MG63 (cell line): Measurements from ENCODE around the gene SNX8. TPM values are rescaled to one million over a fixed set of nuclear protein-coding genes. Genes with fewer than 3 reads are reported as not detected.

Experiments used
- DNase-seq: peaks from one replicate; pipeline ENCODE4 v3.0.0-alpha.2; 2020
- H3K27me3 ChIP-seq: fragments of 250-450 bp; sonication (Bioruptor Pico); 2 replicates; pipeline ENCODE4 v1.5.1; 2020; ENCODE audit warnings: mild to moderate bottlenecking, moderate library complexity
- H3K36me3 ChIP-seq: fragments of 250-450 bp; sonication (Bioruptor Pico); 2 replicates; pipeline ENCODE4 v1.5.1; 2020; ENCODE audit warnings: mild to moderate bottlenecking, moderate library complexity
- H3K4me3 ChIP-seq: fragments of 250-450 bp; sonication (Bioruptor Pico); 2 replicates; pipeline ENCODE4 v1.5.1; 2020; ENCODE audit warnings: mild to moderate bottlenecking, moderate library complexity
- H3K9me3 ChIP-seq: fragments of 250-450 bp; sonication (Bioruptor Pico); 2 replicates; pipeline ENCODE4 v1.5.1; 2020; ENCODE audit warnings: mild to moderate bottlenecking, moderate library complexity
- total RNA-seq: library from RNA; depleted of rRNA; stranded (reverse); fragments of >200 nt; shearing (Covaris generic); gene quantifications from 2 replicates; pipeline ENCODE4 v1.2.3, GENCODE V29; 2014; ENCODE audit warnings: low replicate concordance; rRNA removed

SNX8 gene
- total RNA-seq, 1 experiment from 2014 or later = 26.8 TPM

DNA sequence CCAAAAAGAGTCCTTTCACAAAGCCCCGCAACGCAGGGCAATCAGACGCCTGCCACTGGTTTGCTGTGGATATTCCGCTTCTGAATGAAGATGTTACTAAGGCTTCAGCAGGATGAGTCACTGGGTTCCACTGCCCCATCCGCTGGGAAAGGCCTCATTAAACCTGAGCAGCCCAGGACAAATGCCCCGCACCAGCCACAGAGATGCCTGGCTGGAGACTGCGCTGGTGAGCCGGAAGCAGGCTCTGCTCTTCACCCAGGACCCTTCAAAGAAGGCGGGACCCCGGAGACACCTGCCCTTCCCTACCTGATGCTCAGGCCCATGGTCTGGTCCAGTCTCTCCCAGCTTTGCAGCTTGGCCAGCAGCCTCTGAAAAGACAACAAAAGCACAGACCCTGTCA is 101.3 kb downstream of the SNX8 start:
- H3K36me3 ChIP-seq = peaks cover 26% of the 10 kb centered on the region
- DNase-seq = no peak
- H3K4me3 ChIP-seq = no peak overlapping the region
- no peaks in the 10 kb centered on the region for H3K27me3 ChIP-seq
- no peaks in the 10 kb centered on the region for H3K9me3 ChIP-seq

DNA sequence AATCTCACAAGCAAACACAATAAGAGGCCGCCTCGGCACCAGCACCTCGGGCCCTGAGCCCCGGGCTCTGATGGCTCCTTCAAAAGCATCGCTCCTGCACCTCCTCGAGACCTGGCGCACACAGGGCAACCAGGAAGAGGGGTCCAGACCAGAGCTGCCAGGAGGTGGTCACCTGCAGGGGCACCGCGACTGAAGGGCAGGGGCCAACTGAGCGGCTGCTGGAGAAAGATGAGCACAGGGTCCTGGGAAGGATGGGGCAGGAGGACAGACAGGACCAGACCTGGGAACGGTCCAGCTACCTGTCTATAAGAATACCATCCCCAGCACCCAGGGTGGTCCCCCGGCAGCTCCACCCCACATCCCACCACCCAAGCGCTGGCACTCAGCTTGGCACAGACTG is 102.3 kb downstream of the SNX8 start:
- H3K36me3 ChIP-seq = peaks cover 24% of the 10 kb centered on the region
- no peaks in the 10 kb centered on the region for H3K9me3 ChIP-seq
- no peak overlapping the region for H3K4me3 ChIP-seq
- DNase-seq = no peak
- H3K27me3 ChIP-seq = no peaks in the 10 kb centered on the region

DNA sequence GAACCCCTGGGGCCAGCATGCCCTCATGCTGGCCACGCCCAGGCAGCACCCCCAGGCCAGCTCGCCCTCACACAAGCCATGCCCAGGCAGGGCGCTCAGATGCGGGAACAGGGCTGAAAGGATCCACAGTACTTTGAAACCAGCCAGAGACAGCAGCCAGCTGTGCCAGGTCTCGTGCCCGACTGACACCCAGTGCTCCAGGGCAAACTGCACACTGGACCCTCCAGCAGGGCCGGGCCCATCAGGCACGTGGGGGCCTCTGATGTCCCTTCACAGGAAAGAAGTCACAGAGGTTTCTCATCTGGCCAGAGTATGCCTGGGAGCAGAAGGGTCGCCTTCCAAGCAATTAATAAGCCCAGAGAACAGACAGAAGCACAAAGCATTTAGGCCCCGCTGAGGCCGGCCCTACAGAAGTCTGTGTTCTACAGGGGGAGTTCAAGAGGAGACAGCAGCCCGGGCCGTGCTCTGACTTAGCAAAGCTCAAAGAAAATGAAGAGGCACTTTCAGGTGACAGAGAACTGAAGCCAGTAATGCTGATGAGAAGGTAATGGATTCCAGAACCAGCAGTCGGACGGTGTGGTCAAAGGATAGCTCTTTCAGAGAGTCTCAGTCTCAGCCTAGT is 102.9 kb downstream of the SNX8 start:
- H3K36me3 ChIP-seq = peaks cover 25% of the 10 kb centered on the region
- no peaks in the 10 kb centered on the region for H3K9me3 ChIP-seq
- no peaks in the 10 kb centered on the region for H3K27me3 ChIP-seq
- H3K4me3 ChIP-seq = no peak overlapping the region
- DNase-seq = no peak

DNA sequence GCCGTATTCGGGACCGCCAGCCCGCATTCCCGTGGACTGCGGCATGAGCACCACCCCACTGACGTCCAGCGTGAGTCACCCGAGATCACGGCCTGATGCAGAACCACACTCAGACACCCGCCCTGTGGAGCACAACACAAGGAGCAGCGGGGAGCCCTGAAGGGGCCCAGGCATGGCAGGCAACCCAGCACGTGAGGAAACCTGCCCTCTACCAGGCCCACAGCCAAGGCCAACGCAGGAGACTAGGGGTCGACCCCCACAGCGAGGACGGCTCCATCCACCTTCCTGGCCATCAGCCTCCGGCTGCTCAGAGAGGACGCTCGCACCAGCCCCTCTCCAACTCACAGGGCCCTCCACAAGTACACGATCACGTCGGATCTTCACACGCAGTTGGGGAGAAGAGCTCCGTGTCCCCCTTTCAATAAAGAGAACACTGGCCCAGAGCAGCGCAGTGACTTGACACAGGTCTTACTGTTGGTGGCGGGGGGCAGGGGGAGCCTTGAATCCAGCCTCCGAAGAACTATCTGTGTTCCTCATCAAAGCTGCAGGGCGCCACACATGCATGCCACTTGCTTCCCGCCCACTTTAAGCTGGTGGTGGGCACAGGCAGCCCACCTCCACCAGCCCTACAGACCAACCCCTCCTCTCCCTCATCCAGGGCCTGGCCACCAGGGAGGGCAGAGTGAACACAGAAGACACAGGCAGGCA is 103.5 kb downstream of the SNX8 start:
- no peak for DNase-seq
- Histone ChIP-seq H3K4me3 (no peak overlapping the region), H3K36me3 (peaks cover 20% of the 10 kb centered on the region), H3K9me3 (no peaks in the 10 kb centered on the region), H3K27me3 (no peaks in the 10 kb centered on the region)

DNA sequence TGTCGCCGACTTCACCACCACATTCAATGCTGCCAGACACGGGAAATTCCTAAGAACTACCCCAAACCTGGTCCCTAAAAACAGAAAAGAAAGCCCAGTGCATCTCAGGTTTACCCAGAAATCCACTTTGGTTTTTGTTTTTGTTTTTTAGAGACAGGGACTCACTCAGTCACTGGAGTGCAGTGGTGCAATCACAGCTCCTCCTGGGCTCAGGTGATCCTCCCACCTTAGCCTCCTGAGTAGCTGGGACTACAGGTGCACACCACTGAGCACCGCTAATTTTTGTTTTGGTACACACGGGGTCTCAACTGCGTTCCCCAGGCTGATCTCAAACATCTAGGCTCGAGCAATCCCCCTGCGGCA is 104.3 kb downstream of the SNX8 start:
- DNase-seq = no peak
- no peak overlapping the region for H3K4me3 ChIP-seq
- H3K9me3 ChIP-seq = no peaks in the 10 kb centered on the region
- peaks cover 17% of the 10 kb centered on the region for H3K36me3 ChIP-seq
- H3K27me3 ChIP-seq = no peaks in the 10 kb centered on the region

DNA sequence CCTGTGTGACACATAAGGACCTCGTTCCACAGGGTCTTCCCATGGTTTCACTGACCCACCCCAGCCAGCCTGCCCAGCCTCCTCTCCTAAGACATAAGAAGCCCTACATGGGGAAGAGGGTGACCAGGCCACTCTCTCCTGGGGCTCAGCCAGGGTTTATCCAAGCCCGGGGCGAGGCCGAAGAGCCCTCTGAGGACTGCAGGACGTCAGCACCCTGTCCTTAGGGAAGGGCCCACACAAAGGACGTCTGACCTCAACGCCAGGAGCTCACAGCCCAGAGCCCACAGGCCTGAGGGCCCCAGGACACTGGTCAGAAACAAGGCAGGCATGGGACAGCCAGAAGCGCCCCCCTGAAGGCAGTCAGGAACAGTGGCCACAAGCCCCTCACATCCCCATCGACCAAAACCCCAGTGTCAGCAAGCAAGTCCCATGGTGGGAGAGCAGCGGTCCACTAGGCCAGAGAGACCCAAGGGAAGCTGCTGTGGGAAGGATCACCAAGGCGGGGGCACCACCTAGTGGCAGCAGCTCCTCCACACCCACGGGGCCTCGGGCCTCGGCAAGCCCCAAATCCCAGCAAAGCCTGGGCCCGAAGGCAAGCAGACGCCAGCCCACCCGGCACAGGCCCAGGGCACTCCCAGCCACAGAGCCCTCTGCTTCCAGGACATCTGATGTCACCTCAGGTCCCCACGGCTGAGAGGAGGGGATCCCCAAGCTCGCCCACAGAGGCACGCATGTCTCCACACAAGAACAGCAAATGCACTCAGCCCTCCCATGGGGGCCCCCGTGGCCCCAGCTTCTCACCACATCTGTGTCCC is 104.9 kb downstream of the SNX8 start:
- Histone ChIP-seq H3K4me3 (no peak overlapping the region), H3K9me3 (no peaks in the 10 kb centered on the region), H3K27me3 (no peaks in the 10 kb centered on the region), H3K36me3 (peaks cover 17% of the 10 kb centered on the region)
- peak; percentile 49 for DNase-seq

DNA sequence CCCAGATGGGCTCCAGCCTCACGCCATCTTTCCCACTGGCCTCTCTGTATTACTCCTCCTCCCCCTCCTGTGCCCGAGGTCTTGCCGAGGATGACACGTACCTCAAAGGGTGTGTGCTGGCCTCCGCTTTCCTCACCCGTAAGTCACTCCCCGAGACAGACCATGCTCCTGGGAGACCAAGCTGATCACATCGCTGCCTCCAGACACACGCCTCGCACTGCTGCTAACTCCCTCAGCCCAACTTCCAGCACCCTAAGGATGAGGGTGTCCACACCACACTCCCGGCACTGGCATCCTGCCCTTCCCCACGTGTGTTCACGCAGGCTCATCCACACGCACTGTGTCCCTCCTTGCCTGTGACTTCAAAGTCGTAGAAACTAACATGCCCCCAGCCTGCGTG is 105.5 kb downstream of the SNX8 start:
- no peaks in the 10 kb centered on the region for H3K27me3 ChIP-seq
- peaks cover 17% of the 10 kb centered on the region for H3K36me3 ChIP-seq
- DNase-seq = no peak
- H3K4me3 ChIP-seq = no peak overlapping the region
- H3K9me3 ChIP-seq = no peaks in the 10 kb centered on the region

DNA sequence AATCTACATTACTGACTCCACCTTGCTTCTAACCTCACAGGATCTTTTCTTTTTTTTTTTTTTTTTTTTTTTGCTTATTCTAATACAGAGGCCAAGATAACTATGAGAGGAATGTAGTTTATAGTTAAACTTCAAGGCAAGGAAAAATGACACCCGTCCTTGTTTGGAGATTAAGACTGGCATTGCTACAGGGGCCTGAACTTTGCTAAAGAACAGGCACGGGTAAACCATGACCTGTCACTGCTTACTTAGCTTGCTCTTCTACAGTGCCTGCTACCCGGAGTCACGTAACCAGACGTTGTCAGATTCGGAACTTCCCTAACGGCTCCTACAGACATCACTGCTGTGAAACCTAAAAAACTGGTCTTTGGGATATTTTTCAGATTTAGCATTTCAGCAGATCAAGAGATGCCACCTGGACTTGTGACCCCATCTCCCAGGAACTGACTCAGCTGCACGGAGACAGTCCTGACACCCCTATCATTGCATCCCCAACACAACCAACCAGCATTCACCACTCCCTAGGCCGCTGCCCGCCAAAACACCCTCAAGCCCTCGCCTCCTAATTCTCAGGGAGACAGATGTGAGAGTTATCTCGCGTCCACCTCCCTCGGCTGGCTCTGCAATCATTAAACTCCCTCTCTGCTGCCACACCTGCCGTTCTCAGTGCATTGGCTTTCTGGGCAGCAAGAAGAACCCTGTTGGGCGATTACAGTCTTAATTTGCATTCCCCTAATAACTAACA is 109.0 kb downstream of the SNX8 start:
- DNase-seq = no peak
- Histone ChIP-seq H3K27me3 (no peaks in the 10 kb centered on the region), H3K4me3 (no peak overlapping the region), H3K36me3 (peaks cover 6% of the 10 kb centered on the region), H3K9me3 (no peaks in the 10 kb centered on the region)

DNA sequence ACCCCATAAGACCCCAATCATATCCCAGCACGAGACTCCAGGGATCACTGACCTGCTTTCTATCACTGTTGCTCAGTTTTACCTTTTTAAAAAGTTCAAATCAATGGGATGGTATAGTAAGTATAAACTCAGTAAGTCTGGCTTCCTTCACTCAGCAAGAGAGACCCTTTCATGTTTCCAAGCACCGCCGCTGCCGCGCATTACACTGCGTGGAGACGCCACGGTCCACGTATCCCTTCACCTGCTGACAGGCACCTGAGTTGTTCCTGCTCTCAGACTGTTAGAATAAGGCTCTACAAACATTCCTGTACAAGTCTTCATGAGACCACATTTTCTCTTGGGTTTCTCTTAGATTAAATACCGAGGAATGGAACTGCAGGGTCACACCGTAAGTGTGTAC is 109.8 kb downstream of the SNX8 start:
- no peak for DNase-seq

DNA sequence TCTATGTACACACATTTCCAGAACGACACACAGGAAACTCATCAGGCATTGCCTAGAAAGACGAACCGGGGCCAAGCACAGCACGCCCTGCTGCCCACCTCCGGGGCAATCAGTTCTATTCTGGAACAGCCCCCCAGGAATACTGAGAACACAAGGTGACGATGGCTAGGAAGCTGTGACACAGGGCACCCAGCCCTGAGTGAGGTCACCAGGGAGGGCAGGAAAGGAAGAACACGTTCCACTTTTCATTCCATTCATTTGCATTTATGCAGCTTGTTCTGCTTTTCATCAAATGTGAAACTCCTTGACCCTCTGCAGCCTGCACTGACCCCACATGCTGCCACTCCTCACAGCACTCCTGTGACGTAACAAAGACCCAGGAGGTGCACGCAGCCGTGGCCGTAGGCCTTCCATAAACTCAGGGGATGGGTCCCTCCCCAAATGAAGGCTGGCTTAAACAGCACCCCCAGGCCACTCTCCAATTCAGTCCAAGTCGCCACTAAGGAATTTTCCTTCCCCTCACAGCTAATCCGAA is 110.4 kb downstream of the SNX8 start:
- no peak overlapping the region for H3K4me3 ChIP-seq
- H3K27me3 ChIP-seq = no peaks in the 10 kb centered on the region
- H3K36me3 ChIP-seq = peaks cover 8% of the 10 kb centered on the region
- no peak for DNase-seq
- no peaks in the 10 kb centered on the region for H3K9me3 ChIP-seq

More for the DNA sequence above, 109.8 kb downstream of the SNX8 start:
- Histone ChIP-seq H3K27me3 (no peaks in the 10 kb centered on the region), H3K9me3 (no peaks in the 10 kb centered on the region), H3K4me3 (no peak overlapping the region), H3K36me3 (peaks cover 3% of the 10 kb centered on the region)

DNA sequence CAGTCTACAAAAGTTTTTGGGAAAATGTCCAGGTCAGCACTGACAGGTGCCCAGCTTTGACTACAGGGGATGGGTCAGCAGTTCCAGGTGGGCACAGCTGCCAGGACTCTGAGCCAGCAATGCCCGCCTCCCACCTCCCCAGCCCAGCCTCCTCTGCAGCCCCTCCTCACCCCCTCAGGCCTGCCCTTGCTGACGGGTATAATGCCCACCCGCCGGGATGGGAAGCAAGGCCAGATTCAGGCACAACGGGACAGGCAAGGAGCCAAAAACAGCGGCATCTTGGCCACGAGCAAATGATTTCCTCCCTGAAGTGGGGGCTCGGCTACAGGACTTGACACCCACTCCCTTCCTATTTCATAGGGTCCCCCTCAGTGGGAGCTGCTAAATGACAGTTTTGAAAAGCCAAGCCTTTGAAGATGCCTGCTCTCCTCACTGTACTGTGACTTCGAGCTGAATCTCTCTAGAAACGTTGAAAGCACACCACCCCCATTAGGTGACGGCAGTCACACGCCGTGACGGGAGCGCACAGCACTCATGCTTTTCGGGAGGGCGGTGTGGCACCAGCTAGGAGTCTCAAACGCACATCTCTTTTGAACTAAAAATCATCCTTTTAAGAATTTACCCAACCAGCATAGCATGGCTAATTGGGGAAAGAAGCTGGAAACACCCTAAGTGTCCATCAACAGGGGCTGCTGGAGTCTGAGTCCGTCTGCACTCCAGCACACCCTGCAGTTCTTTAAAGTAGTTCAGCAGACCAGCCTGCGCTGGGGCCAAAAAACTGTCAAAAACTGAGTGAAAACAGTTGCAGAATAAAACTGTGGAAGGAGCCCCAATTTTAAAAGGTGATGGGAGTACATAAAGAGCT is 111.1 kb downstream of the SNX8 start:
- H3K36me3 ChIP-seq = peaks cover 8% of the 10 kb centered on the region
- H3K9me3 ChIP-seq = no peaks in the 10 kb centered on the region
- no peak for DNase-seq
- H3K27me3 ChIP-seq = no peaks in the 10 kb centered on the region
- no peak overlapping the region for H3K4me3 ChIP-seq

DNA sequence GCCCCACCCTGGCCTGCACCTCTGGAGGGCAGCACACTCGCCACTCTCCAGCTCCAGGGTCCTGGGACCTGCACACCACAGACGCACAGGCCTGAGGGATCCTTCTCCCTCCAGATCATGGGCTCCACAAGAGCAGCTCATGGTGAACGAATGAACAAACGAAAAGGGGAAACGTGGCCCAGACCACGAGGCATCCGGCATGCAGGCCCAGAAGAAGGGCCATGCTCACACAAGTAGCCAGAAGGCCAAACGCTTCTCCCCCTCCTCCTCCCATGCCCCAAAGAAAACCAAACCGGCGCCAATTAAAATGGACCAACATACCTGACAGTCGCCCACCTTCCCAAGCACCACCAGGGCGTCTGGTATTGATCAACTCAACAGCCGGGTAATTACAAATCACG is 111.9 kb downstream of the SNX8 start:
- Histone ChIP-seq H3K9me3 (no peaks in the 10 kb centered on the region), H3K4me3 (no peak overlapping the region), H3K27me3 (no peaks in the 10 kb centered on the region), H3K36me3 (peaks cover 8% of the 10 kb centered on the region)
- DNase-seq = no peak

Other genes starting within 250 kb of the SNX8 start
- 58.7 and 65.1 TPM in 2 replicates for gene MAD1L1, start 81.5 kb downstream of the SNX8 start, total RNA-seq
- 28.0 and 32.2 TPM in 2 replicates for gene MRM2, start 72.2 kb downstream of the SNX8 start, total RNA-seq
- 46.6 and 68.4 TPM in 2 replicates for gene NUDT1, start 72.2 kb downstream of the SNX8 start, total RNA-seq
- gene EIF3B, start 40.4 kb upstream of the SNX8 start, total RNA-seq = 270 and 299 TPM in 2 replicates
- 6.2 and 25.5 TPM in 2 replicates for gene CHST12, start 89.2 kb upstream of the SNX8 start, total RNA-seq
- gene GRIFIN, start 162.0 kb upstream of the SNX8 start, total RNA-seq = not detected in 2 replicates
- 2.9 and 6.0 TPM in 2 replicates for gene LFNG, start 205.3 kb upstream of the SNX8 start, total RNA-seq
- gene BRAT1, start 241.1 kb upstream of the SNX8 start, total RNA-seq = 43.2 and 59.7 TPM in 2 replicates
- gene IQCE, start 244.5 kb upstream of the SNX8 start, total RNA-seq = 8.6 and 18.2 TPM in 2 replicates